GM21381 (cell line): Measurements from ENCODE around the gene NRP1.
"Not testable (repeated sequence)": the region's sequence is repeated elsewhere in the genome, so short reads cannot be mapped to it uniquely, and the experiment has no call there.

Source experiments
- ATAC-seq: cut with Tn5 transposase; IDR thresholded peaks from one replicate; pipeline ENCODE4 v1.9.1; 2021; ENCODE audit warnings: mild to moderate bottlenecking, moderate library complexity; ENCODE audit not compliant: unreplicated experiment

The NRP1 gene

DNA sequence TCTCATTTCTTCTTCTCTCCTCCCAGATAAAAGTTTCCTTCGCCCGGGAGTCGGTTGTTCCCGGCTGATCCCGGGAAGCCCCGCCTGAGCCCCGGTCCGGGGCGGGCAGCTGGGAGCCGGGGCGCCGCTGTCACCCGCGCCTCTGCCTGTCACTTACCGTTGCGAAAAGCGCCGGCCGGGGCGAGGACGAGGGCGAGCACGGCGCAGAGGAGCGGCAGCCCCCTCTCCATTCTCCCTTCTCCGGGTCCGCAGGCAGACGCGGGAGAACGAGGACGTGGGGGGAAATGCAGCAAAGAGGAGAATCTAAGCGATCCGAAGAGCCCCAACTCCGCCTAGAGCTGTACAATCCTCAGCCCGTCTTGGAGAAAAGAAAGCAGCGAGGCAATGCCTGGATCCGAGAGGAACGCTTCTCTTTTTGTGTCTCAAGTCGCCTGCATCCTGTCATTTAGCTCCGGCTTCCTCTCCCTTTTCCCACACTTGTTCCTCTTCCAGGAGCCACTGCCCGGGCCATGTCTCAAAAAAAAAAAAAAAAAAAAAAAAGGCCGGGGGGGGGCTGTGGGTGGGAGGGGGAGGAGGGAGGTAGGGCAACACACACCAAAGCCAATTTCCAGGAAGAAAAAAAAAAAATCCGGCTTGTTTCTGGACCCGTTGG is at the start of gene NRP1:
TSS of gene NRP1 (minus strand) at position 515 of the 652 bp plus-strand sequence. CDS start at position 230, 285 bp downstream.
- no peak for ATAC-seq

DNA sequence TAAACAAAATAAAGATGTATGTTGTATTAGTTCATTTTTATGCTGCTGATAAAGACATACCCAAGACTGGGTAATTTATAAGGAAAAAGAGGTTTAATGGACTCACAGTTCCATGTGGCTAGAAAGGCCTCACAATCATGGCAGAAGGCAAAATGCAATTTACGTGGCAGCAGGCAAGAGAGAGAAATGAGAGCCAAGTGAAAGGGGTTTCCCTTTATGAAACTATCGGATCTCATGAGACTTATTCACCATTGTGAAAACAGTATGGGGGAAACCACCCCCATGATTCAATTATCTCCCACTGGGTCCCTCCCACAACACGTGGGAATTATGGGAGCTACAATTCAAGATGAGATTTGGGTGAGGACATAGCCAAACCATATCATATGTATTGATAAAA is 49.7 kb upstream of the NRP1 start:
- not testable (repeated sequence) for ATAC-seq

- no peak for ATAC-seq
These were observed 48.6 kb upstream of the NRP1 start for GRCh38 chr10:33382921-33383713.

- ATAC-seq, result no peak
These were observed 47.7 kb upstream of the NRP1 start for GRCh38 chr10:33382216-33382600.

GRCh38 chr10:33381451-33382215 is 47.2 kb upstream of the NRP1 start:
- ATAC-seq, result no peak

DNA sequence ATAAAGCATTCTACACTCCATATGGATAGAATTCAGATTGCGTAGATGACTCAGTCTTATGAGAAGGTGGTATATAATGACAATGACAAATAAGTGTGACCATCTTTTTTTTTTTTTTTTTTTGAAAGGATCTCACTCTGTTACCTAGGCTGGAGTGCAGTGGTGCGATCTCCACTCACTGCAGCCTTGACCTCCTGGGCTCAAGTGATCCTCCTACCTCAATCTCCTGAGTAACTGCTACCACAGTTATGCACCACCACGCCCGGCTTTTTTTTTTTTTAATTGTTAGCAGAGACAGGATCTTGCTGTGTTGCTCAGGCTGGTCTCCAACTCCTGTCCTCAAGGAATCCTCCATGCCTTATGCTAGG is 43.2 kb upstream of the NRP1 start:
- no peak for ATAC-seq

DNA sequence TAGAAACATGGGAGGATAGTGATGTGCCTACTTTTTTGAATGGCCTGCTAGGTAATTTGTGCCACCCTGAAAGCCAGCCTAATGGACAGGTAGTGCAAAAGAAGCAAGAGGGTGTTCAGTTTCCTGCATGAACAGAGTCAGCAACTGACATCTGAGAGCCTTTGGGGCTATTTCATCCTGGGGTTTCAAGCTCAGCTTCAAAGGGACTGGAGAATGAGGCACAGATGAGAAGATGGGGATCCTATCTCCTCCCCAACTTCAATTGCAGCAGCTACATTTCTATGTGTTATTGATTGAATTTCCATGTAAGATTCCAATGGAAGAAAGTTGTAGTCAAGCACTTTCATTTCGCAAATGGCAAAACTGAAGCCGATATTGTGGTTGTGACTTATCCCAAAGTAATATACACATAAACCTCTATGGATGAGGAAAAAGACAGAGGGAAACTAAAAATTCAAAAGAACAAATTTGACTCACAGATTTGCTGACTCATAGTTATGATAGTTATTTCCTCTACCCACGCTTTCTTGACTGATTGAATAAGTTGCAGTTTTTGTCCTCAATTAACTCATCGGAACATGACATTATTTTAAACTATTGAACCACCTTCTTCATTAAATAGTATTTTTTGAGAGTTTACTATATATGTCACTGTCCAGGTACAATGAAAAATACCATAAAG is 42.6 kb upstream of the NRP1 start:
- ATAC-seq, result no peak

DNA sequence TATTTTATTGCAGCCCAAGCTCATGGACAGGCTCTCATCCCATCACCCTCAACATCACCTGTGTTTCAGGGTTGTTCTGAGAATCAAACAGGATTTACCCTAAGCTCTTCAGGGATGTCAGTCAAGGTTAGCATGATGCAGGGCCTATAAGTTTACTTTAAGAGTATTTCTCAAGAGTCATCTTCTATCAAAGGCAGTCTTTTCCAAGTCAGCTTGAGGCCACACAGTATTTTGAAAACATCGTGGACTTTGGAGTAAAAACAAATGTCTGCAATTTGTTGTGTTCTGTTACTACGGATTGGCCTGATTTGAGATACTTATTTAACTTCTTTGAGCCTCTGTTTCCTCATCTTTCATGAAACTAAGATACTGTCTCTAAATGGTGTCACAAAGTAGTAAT is 42.0 kb upstream of the NRP1 start:
- ATAC-seq, result no peak

DNA sequence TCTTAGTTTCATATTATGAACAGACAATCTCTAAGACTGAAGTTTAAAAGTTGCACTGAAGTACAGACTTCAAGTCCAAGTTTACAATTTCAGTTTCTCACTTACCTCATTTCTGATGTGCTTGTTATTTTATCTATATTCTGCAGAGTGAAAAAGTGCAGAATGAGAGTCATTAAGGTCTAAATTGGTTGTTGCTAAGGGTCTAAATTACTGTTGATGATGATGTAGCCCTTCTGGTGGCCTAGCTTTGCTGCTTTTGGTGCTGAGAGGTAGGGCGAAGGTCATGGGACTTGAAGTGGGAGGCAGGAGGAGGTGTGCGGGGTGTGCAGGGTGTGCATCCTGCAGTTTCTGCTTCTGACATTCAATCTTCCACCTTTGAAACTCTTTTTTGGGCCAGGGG is 38.8 kb upstream of the NRP1 start:
- ATAC-seq, result no peak

DNA sequence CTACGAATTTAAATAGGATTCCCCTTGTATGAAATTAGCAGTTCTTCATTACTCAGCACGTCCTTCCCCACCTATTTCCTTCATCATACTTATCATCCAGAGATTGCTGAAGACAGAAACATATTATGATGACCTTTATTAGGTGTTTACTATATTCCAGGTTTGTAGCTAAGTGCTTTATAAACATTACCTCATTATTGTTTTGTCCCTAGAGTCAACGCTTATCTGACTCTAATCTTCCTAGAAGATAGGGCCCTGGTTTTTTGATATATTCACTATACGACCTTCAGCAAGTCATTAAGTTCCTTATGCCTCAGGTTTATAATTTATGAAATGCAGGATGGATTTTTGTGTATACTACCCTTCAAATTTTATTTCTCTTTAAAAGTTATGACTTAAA is 36.8 kb upstream of the NRP1 start:
- ATAC-seq, result no peak

DNA sequence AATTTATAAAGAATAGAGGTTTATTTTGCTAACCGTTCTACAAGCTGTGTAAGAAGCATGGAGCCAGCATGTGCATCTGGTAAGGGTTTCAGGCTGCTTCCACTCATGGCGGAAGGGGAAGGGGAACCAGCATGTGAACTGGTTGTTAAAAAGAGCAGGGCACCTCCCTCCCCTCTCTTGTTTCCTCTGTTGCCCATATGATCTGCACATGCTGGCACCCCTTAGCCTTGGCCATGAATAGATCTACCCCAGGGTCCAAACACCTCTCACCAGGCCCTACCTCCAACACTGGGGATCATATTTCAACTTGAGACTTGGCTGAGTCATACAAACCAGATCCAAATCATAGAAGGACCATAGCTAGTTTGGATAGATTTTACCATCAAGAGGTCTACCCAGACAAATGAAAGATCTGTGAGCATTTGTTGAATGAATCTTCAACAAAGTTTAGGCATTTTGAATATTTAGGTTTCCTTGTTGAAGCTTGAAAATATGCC is 36.0 kb upstream of the NRP1 start:
- no peak for ATAC-seq

- ATAC-seq, result no peak
These were observed 33.6 kb upstream of the NRP1 start for GRCh38 chr10:33368086-33368485.

DNA sequence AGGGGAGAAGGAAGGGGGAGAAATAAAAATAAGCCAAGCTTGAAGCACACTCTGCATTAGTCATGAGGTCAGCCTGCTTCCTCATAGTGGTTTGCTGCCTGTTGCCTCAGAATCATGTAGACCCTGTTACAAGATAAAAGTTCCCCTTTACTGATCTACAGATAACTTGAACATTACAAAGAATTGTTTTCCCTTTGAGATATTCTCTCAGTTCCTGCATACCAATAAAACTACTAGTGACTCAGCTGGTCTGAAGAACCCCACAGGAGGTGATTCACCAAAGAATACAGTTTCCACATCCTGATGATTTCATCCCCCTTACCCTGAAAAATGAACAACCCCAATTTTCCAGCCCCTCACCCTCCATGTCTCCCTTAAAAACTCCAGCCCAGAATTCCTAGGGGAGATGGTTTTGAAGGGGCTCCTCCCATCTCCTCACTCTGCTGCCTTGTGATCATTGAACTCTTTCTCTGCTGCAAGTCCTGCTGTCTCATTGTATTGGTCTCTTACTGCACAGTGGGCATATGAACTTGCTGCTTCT is 31.5 kb upstream of the NRP1 start:
- no peak for ATAC-seq

GRCh38 chr10:33365301-33365700 is 30.8 kb upstream of the NRP1 start:
- ATAC-seq, result no peak

- ATAC-seq, result no peak
These were observed 28.6 kb upstream of the NRP1 start for GRCh38 chr10:33363106-33363505.

GRCh38 chr10:33358016-33358415 is 23.5 kb upstream of the NRP1 start:
- ATAC-seq, result no peak

GRCh38 chr10:33355274-33355673 is 20.8 kb upstream of the NRP1 start:
- no peak for ATAC-seq

DNA sequence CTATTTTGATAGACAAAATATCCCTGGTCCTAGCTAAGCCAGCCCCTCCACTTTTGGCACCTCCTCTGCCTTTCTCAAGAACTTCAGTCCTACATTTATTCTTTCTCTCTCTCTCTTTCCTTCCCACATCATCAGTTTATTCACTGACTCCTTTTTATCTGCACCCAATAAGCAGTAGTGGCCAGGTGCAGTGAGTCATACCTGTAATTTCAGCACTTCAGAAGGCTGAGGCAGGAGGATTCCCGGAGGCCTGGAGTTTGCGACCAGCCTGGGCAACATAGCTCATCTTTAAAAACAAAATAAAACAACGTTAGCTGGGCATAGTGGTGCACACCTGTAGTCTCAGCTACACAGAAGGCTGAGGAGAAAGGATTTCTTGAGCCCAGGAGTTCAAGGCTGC is 19.4 kb upstream of the NRP1 start:
- no peak for ATAC-seq

DNA sequence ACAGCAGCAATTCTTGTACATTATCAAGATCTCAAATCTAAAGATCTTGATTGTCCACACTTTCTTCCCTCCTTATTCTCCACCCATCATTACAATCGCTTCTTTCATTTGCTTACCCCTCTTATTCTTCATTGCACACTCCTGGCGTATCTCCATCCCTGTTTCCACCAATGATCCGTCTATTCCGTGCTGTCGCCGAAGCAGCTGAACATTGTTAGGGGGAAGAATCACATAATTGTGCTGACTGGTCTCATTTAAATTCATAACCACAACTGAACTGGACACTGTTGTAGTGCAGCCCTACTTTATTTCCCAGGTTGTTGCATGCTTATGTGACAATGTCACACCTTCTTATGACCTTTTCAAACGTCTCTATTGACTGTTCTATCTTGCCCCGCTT is 18.9 kb upstream of the NRP1 start:
- ATAC-seq, result no peak

- ATAC-seq, result no peak
These were observed 18.1 kb upstream of the NRP1 start for GRCh38 chr10:33352615-33353014.

- ATAC-seq, result no peak
These were observed 17.7 kb upstream of the NRP1 start for GRCh38 chr10:33352175-33352574.
